Measurements from ENCODE around the gene EEPD1.
"Not testable (repeated sequence)": the region's sequence is repeated elsewhere in the genome, so short reads cannot be mapped to it uniquely, and the experiment has no call there.

EEPD1 gene

DNA sequence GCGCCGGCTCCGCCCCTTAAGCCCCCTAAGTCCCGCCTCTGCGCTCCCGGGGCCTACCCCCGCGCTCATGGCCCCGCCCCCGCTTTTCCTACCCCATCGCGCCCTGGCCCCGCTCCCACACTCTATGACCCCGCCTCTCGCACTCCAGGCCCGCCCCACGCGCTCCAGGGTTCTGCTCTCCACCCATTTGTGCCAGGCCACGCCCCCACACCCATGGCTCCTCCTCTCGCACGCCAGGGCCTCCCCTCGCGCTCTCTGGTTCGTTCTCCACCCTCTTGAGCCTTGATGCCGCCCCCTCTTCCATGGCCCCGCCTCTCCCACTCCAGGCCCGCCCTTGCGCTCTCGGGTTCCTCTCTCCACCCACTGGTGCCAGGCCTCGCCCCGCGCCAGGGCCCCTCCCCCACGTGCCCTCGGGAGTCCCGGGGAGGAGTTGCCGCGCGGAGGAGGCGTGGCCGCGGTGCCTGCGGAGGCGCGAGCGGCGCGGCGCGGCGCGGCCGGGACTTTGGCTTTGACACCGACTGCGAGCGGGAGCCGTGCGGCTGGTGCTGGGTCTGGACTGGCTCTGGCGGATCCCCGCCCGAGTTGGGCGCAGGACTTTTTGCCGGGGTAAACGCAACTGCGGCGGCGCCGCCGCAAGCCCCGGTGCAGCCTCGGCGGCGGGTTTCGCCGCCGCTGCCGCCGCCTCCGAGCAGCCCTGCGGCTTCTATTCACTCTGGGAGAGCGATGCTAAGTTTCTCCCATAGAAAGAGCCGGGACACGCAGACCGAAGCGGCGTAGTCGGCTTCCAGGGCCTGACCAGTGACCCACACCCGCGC is at the start of gene EEPD1:
Gene EEPD1 (plus strand): TSS at position 499 of the 815 bp plus-strand sequence. CDS start 1,071 bp downstream, outside the sequence.
- DNase-seq, result peak; percentile 92 to 100 (median 100)

DNA sequence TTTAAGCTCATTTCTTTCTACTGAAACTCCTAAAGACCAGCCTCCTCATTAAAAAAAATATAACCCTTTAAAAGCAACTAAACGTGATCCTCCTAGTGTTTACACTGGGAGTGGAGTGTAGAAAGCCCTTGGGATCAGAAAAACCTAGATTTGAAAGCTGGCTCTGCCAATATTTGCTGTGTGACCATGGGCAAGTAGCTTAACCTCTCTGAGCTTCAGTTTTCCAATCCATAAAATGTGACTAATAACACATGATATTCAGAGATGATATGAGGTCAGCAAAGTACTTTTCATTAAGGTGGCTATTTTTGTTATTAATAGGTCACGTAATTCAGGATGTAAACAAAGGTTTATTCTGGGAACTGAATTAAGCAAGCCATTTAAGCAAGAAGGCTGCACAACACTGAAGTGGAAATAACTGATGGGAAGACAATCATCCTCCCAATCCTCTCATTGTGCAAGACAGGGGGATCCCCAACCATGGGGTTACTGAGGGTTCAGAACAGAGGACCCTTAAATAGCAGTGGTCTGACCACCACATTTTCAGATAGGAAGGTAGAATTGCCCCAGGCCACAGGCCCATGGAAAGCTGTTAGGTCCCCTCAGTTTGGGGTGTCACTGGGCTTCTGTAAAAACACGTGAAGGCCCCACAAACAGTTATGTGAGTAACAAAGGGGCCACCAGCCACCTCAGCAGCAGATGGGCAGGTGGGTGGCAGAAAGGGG is 49.1 kb upstream of the EEPD1 start:
- no peak for DNase-seq

- not testable (repeated sequence) for DNase-seq
Observed at GRCh38 chr7:36106972-36107908, 45.8 kb upstream of the EEPD1 start.

GRCh38 chr7:36107926-36108631 is 45.0 kb upstream of the EEPD1 start:
- no peak for DNase-seq

DNA sequence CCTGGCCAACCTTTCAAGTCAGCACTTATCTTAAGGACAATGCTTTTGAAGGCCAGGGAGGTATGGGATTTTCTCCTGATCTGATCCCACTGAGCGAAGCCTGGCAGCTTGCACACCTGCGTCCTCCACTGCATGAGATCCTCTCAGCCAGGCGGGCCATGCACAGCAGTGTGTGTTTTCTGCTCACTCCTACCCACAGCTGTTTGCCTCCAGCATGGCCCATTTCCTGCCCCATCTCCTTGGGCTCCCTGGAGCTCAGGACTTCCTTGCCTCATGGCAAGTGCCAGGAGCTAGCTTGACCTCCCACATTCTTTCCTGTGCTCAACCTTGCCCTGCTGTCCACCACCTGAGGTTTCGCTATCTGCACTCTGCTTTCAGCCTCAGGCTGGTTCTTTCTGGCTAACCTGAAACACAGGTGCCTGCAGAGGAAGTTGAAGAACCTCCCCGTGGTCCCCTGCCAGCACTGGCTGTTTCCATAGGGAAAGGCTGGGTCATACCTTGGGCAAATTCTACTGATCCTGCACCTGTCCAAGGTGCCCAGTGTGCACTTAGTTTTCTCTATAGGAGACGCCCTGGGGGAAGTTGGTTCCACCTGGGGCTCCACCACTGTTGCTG is 43.9 kb upstream of the EEPD1 start:
- no peak for DNase-seq

DNA sequence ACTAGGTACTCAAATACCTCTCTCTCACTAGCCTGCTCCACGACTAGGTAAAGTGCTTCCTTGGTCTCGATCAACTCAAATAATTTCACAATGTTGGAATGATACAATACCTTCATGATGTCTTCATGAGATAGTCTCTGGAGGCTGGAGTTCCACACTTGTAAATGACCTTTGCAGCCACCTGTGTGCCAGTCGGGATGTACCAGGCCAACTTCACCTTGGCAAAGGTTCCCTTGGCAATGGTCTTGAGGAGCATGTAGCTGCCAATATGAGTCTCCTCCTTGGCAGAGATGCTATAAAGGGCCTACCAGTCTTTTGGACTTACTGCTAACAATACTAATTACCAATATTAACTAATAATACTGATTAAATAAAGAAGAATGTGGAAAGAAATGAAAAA is 42.5 kb upstream of the EEPD1 start:
- no peak for DNase-seq

GRCh38 chr7:36112969-36113368 is 40.1 kb upstream of the EEPD1 start:
- DNase-seq, result no peak

GRCh38 chr7:36114355-36114754 is 38.7 kb upstream of the EEPD1 start:
- no peak for DNase-seq

DNA sequence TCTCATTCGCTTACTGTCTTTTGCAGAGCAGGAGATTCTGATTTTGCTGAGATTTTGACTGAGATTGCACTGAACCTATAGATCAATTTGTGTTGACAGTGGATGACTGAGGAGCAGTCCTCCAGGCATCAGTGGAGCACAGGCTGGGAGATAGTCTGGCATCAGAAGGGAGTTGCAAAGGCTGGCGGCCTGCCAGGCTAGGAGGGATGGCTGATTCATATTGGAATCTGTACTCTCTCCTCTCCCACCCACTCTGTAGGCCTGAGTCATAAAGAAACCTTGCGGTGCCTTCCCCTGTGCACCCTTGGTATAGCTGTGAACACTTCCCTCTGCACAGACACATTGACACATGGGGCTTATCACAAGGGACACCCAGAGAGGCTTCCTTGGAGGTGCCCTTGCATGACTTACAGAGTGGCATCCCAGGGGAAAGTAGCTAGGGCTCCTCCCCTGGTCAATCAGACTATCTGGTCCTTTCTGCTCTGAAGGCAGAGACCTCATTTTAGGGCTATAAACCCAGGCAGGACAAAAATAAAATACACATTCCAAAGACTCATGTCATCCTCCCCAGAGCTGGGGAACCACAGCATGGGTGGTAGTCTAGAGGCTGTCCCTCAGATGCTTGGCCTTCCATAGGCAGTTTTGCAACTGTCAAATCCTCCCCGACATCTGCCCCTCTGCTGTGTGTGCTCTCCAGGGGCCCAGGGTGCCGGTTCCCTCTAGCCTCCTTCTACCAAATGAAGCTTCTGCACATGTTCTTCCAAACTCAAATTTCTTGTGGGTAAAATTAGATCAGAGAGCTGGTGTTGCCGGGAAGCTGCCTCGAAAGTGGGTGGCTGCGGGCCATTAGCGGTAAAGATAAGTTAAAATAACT is 37.4 kb upstream of the EEPD1 start:
- DNase-seq, result peak in 40 of 56 donors; percentile 5 to 86 (median 46)

DNA sequence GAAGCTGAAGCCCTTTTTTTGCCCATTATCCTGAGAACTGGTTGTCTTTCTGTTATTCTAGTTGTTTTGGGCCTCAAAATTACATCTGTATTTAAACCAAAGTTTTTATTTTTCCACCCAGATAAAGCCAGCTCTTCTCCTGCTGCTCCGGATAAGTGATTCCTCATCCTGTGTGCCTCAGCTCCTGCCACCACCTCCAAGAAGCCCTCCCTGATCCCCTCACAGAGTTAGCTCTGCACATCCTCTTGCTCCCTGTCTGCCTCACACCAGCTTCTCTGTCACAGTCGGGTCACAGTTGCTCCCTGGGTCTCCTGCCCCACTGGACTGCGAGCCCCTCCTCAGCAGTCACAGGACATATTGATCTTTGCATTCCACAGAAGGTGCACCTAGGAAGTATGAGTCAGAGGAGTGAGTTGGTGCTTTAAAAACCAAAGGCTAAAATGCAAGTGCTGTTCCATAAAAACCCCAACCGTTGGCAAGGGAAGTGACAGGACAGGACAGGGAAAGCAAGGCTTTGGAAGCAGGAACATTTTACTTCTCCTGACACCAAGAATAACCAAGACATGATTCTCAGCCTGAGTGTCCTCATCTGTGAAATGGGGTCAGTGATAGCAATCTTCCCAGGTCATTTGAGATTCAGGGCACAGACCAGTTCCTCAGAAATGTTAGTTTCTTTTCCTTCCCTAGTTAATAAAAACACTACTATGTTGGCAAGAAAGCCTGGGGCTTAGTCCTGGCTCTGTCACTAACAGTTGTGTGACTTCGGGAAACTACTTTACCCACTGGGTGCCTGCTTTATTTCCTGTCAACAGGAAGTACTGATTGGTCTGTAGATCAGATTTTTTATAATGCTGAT is 36.5 kb upstream of the EEPD1 start:
- no peak for DNase-seq

DNA sequence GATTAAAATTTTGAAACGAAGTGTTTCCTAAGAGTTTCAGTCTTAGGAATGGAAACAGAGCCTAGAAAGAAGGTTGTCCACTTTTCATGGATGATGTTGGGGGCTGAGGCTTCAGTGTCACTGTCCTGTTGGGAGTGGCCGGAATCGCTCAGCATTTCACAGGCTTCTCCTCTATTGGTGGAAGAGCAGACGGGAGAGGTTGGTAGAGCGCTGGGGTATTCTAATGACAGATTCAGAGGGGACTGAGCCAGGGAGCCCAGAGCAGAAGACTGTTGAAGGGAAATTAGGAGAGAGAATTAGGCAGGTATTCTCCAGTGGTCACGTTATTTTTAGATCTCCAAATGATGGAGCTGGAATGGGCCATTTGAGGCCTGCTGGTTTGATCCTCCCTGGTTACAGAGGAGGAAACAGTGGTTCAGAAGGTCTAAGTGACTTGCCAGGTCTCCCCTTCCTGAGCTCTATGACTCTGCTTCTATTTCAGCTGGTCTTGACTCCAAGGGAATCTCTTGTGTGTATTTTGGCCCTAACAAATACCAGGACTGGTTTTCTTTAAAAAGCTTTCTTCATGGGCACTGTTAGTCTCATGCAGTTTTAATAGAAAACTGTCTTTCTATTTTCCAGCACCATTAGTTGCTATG is 35.7 kb upstream of the EEPD1 start:
- DNase-seq, result no peak

DNA sequence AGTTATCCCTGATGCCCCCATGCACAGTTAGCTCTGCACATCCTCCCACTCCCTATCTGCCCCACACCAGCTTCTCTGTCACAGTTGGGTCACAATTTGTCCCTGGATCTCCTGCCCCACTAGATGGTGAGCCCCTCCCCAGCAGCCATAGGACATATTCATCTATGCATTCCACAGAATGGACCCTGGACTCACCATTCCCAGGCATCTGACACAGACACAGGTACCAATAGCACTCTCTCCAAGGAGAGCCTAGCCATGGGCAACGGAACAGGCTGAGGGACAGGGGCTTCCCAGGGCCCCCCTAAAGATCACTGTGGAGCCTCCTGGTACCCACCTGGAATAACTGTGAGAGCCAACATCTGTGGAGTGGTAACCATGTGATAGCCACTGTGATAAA is 34.7 kb upstream of the EEPD1 start:
- no peak for DNase-seq

GRCh38 chr7:36119005-36119706 is 33.9 kb upstream of the EEPD1 start:
- DNase-seq, result no peak

DNA sequence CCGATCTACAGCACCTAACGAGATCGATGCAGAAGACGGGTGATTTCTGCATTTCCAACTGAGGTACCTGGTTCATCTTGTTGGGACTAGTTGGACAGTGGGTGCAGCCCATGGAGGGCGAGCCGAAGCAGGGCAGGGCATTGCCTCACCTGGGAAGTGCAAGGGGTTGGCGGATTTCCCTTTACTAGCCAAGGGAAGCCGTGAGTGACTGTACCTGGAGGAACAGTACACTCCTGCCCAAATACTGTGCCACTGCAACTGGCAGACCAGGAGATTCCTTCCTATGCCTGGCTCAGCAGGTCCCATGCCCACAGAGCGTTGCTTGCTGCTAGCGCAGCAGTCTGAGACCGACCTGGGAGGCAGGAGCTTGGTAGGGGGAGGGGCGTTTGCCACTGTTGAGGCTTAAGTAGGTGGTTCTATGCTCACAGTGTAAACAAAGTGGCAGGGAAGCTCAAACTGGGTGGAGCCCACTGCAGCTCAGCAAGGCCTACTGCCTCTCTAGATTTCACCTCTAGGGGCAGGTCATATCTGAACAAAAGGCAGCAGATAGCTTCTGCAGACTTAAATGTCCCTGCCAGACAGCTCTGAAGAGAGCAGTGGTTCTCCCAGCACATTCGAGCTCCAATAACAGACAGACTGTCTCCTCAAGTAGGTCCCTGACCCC is 32.9 kb upstream of the EEPD1 start:
- not testable (repeated sequence) for DNase-seq

GRCh38 chr7:36125630-36126029 is 27.4 kb upstream of the EEPD1 start:
- not testable (repeated sequence) for DNase-seq

DNA sequence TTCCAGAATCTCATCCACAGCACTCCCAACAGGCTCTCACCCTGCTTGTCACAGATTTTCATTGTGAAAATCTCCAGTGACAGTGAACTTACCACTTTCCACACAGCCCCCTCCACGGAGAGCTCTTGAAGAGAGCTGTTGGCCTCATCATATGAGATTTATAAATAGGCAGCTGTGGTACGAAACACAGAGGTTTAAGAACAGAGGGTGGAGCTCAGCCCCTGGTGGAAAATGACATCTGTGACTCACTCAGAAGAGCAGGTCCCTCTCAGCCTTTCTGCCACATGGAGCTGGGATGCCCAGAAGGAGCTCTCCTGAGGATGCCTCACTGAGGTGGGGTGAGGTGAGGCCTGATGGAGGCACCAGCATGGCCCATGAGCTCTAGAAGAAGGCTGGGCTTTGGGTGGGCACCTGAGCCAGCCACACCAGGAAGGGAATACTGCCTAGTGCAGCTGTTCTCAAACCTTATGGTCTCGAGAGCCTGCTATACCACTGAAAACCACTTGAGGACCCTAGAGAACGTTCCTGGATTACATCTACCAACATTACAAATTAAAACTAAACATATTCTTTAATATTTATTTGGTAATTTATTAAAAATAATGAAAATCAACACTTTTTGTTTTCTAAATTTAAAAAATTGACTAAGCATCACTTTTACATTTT is 25.8 kb upstream of the EEPD1 start:
- no peak for DNase-seq
